Mesangial cell (primary cell): ENCODE measurements around the gene SPDYE3. TPM values are rescaled to one million over a fixed set of nuclear protein-coding genes. Genes with fewer than 3 reads are reported as not detected.

Experiments used
- total RNA-seq: library from RNA; depleted of rRNA; stranded (reverse); fragments of >200 nt; gene quantifications from 2 replicates; pipeline ENCODE4 v1.2.3, GENCODE V29; 2015

SPDYE3 gene
- not detected in 2 replicates for total RNA-seq

GRCh38 chr7:100307402-100307801 lies at the start of gene SPDYE3:
Gene SPDYE3 (plus strand): TSS chr7:100307702. CDS start chr7:100307886, 184 bp downstream.

GRCh38 chr7:100358027-100358856 lies 50.7 kb downstream of the SPDYE3 start, which contains the start of gene PILRB:
Gene PILRB (plus strand): TSS chr7:100358117. CDS start chr7:100358303, 186 bp downstream.

Other genes with a start within 250 kb of the SPDYE3 start
- 14.0 and 22.6 TPM in 2 replicates for gene ZNF3, start 226.0 kb upstream of the SPDYE3 start, total RNA-seq
- 64.1 and 82.9 TPM in 2 replicates for gene COPS6, start 218.7 kb upstream of the SPDYE3 start, total RNA-seq
- 43.5 and 242 TPM in 2 replicates for gene MCM7, start 206.3 kb upstream of the SPDYE3 start, total RNA-seq
- 21.3 and 31.3 TPM in 2 replicates for gene AP4M1, start 206.1 kb upstream of the SPDYE3 start, total RNA-seq
- 62.0 and 104 TPM in 2 replicates for gene TAF6, start 188.3 kb upstream of the SPDYE3 start, total RNA-seq
- gene CNPY4, start 188.1 kb upstream of the SPDYE3 start, total RNA-seq: 11.2 and 12.5 TPM in 2 replicates
- 2.2 and 2.8 TPM in 2 replicates for gene MBLAC1, start 180.7 kb upstream of the SPDYE3 start, total RNA-seq
- gene LAMTOR4, start 158.8 kb upstream of the SPDYE3 start, total RNA-seq: 166 and 186 TPM in 2 replicates
- 9.8 and 13.1 TPM in 2 replicates for gene TRAPPC14, start 149.0 kb upstream of the SPDYE3 start, total RNA-seq
- gene GAL3ST4, start 139.1 kb upstream of the SPDYE3 start, total RNA-seq: 1.3 and 2.7 TPM in 2 replicates
- 2.8 and 4.4 TPM in 2 replicates for gene GPC2, start 130.3 kb upstream of the SPDYE3 start, total RNA-seq
- 0.25 and 0.33 TPM in 2 replicates for gene STAG3, start 129.8 kb upstream of the SPDYE3 start, total RNA-seq
- not detected in 2 replicates for gene PVRIG, start 87.8 kb upstream of the SPDYE3 start, total RNA-seq
- gene PILRB, start 50.4 kb downstream of the SPDYE3 start, total RNA-seq: 10.6 and 12.5 TPM in 2 replicates
- not detected in 2 replicates for gene PILRA, start 65.8 kb downstream of the SPDYE3 start, total RNA-seq
- gene ZCWPW1, start 121.0 kb downstream of the SPDYE3 start, total RNA-seq: 0.25 and 0.81 TPM in 2 replicates
- 26.4 and 30.4 TPM in 2 replicates for gene MEPCE, start 122.1 kb downstream of the SPDYE3 start, total RNA-seq
- 40.4 and 54.1 TPM in 2 replicates for gene PPP1R35, start 128.8 kb downstream of the SPDYE3 start, total RNA-seq
- gene SPACDR, start 156.6 kb downstream of the SPDYE3 start, total RNA-seq: 0.89 TPM in 1 of 2 replicates, not detected in the other
- 48.2 and 60.7 TPM in 2 replicates for gene TSC22D4, start 171.5 kb downstream of the SPDYE3 start, total RNA-seq
- 0.16 and 4.2 TPM in 2 replicates for gene NYAP1, start 176.2 kb downstream of the SPDYE3 start, total RNA-seq
- gene AGFG2, start 231.5 kb downstream of the SPDYE3 start, total RNA-seq: 11.8 and 20.7 TPM in 2 replicates